ENCODE results near the gene LCN2. TPM values are rescaled to one million over a fixed set of nuclear protein-coding genes. Genes with fewer than 3 reads are reported as not detected.

LCN2 gene
- total and polyA plus RNA-seq, 9 of the 15 experiments (the other 6 are each of a cell fraction or from before 2014, with no cell fraction given): 0.10 to 1.2 (median 0.44) TPM; not detected in 1

GRCh38 chr9:128159522-128159783 lies 10.2 kb downstream of the LCN2 start (continued):
- TF ChIP-seq, protein P1, sequence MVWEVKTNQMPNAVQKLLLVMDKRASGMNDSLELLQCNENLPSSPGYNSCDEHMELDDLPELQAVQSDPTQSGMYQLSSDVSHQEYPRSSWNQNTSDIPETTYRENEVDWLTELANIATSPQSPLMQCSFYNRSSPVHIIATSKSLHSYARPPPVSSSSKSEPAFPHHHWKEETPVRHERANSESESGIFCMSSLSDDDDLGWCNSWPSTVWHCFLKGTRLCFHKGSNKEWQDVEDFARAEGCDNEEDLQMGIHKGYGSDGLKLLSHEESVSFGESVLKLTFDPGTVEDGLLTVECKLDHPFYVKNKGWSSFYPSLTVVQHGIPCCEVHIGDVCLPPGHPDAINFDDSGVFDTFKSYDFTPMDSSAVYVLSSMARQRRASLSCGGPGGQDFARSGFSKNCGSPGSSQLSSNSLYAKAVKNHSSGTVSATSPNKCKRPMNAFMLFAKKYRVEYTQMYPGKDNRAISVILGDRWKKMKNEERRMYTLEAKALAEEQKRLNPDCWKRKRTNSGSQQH (CRISPR knock-in tag; IDR thresholded peaks at IDR 0.05): 0 out of 2 replicates have a peak, but pooled peaks have one; percentile 10
- TF ChIP-seq ZNF12 (CRISPR knock-in tag; IDR thresholded peaks at IDR 0.05) (no peak), DIDO1 (tag; IDR thresholded peaks at IDR 0.05; ENCODE audit: low read depth) (0 out of 2 replicates have a peak, but pooled peaks have one; percentile 72), HIVEP1 (CRISPR knock-in tag; IDR thresholded peaks at IDR 0.05) (peak; percentile 3), OTX1 (CRISPR knock-in tag; IDR thresholded peaks at IDR 0.05) (0 out of 2 replicates have a peak, but pooled peaks have one; percentile 3), CHD2 (IDR thresholded peaks at IDR 0.05; ENCODE audit: low read depth, low read length) (peak; percentile 54; the same call in 1 of the 2 replicates), SMAD4 (CRISPR knock-in tag; conservative IDR thresholded peaks at IDR 0.05) (peak; percentile 90; the same call in 1 of the 2 replicates), ZNF318 (IDR thresholded peaks at IDR 0.05; ENCODE audit: borderline replicate concordance in 1 of 2, low read depth in 1 of 2) (no peak), TBP (optimal IDR thresholded peaks at IDR 0.05; ENCODE audit: low read depth, low read length) (no peak), CC2D1A (IDR thresholded peaks at IDR 0.05) (peak; percentile 72; the same call in 1 of the 2 replicates), KDM5B (IDR thresholded peaks at IDR 0.05; ENCODE audit: insufficient replicate concordance, low read depth, low read length) (peak; percentile 52), PHB (CRISPR knock-in tag; IDR thresholded peaks at IDR 0.05) (no peak), SREBF1 (IDR thresholded peaks at IDR 0.05; ENCODE audit: borderline replicate concordance, low read depth, low read length) (no peak), SMARCB1 (IDR thresholded peaks at IDR 0.05; ENCODE audit: insufficient read length, low read depth) (peak; percentile 53), SAP30 (IDR thresholded peaks at IDR 0.05; ENCODE audit: borderline replicate concordance, insufficient read depth, low read depth, low read length, poor library complexity, severe bottlenecking) (peak; percentile 56), SIN3A (IDR thresholded peaks at IDR 0.05; ENCODE audit: borderline replicate concordance in 2 of 2, control insufficient read depth in 1 of 2, low read depth in 2 of 2, low read length in 2 of 2) (peak in 1 of 2 experiments; percentile 62; a peak in 1 of 4 replicates)
- TF ChIP-seq, protein P2, sequence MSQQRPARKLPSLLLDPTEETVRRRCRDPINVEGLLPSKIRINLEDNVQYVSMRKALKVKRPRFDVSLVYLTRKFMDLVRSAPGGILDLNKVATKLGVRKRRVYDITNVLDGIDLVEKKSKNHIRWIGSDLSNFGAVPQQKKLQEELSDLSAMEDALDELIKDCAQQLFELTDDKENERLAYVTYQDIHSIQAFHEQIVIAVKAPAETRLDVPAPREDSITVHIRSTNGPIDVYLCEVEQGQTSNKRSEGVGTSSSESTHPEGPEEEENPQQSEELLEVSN (IDR thresholded peaks at IDR 0.05; ENCODE audit: borderline replicate concordance in 1 of 2, extremely low read depth in 1 of 2, insufficient read depth in 1 of 2, insufficient read length in 1 of 2, low read depth in 1 of 2, low read length in 1 of 2, poor library complexity in 1 of 2, severe bottlenecking in 1 of 2): peak; percentile 79 to 87
